Central memory CD8-positive, alpha-beta T cell (primary cell): ENCODE results near the gene DGKG.

Experiments
- ATAC-seq: fragments of 150-1000 bp; cut with Tn5 transposase; replicated peaks from 2 replicates; pipeline ENCODE4 v1.10.0; 2022; ENCODE audit warnings: mild to moderate bottlenecking, moderate FRiP score, moderate number of reproducible peaks; ENCODE audit not compliant: poor library complexity, severe bottlenecking; ENCODE audit errors: extremely low read depth
- DNase-seq, 2 donors: peaks; one replicate each; pipeline ENCODE4 v3.0.0; 2021; ENCODE audit warnings: low spot score in 2 of 2
- H3K27ac Mint-ChIP-seq: one replicate; pipeline ENCODE4 v1.8.0; 2022; ENCODE audit warnings: low read depth, mild to moderate bottlenecking, moderate library complexity, mixed read lengths
- H3K27me3 Mint-ChIP-seq: one replicate; pipeline ENCODE4 v1.8.0; 2022; ENCODE audit warnings: mixed read lengths
- H3K36me3 Mint-ChIP-seq: one replicate; pipeline ENCODE4 v1.8.0; 2022; ENCODE audit warnings: mild to moderate bottlenecking, moderate library complexity, mixed read lengths; ENCODE audit not compliant: insufficient read depth
- H3K4me1 Mint-ChIP-seq: one replicate; pipeline ENCODE4 v1.8.0; 2022; ENCODE audit warnings: mixed read lengths
- H3K4me3 Mint-ChIP-seq: one replicate; pipeline ENCODE4 v1.8.0; 2022; ENCODE audit warnings: mild to moderate bottlenecking, moderate library complexity, mixed read lengths
- H3K9me3 Mint-ChIP-seq: one replicate; pipeline ENCODE4 v1.8.0; 2022; ENCODE audit warnings: mixed read lengths

Gene DGKG

GRCh38 chr3:186138272-186138981, 223.6 kb downstream of the DGKG start:
- H3K36me3 Mint-ChIP-seq = no peaks in the 10 kb centered on the region
- peaks cover 73% of the 10 kb centered on the region for H3K27me3 Mint-ChIP-seq
- ATAC-seq = no peak
- H3K27ac Mint-ChIP-seq = no peak overlapping the region
- H3K4me3 Mint-ChIP-seq = no peak overlapping the region
- DNase-seq = no peak
- no peaks in the 10 kb centered on the region for H3K9me3 Mint-ChIP-seq
- H3K4me1 Mint-ChIP-seq = no peaks in the 10 kb centered on the region

- H3K9me3 Mint-ChIP-seq = no peaks in the 10 kb centered on the region
- peaks cover 68% of the 10 kb centered on the region for H3K27me3 Mint-ChIP-seq
- no peaks in the 10 kb centered on the region for H3K36me3 Mint-ChIP-seq
- no peak overlapping the region for H3K27ac Mint-ChIP-seq
- H3K4me3 Mint-ChIP-seq = no peak overlapping the region
- DNase-seq (no peak), ATAC-seq (no peak)
- H3K4me1 Mint-ChIP-seq = no peaks in the 10 kb centered on the region
These were observed 224.9 kb downstream of the DGKG start for GRCh38 chr3:186137051-186137685.

GRCh38 chr3:186133980-186134379, 228.1 kb downstream of the DGKG start:
- H3K27me3 Mint-ChIP-seq = peaks cover 70% of the 10 kb centered on the region

GRCh38 chr3:186132487-186132886, 229.5 kb downstream of the DGKG start:
- H3K4me3 Mint-ChIP-seq = no peak overlapping the region
- H3K9me3 Mint-ChIP-seq = no peaks in the 10 kb centered on the region

More at GRCh38 chr3:186133980-186134379, 228.1 kb downstream of the DGKG start:
- no peak for ATAC-seq
- Mint-ChIP-seq H3K36me3 (no peaks in the 10 kb centered on the region), H3K4me3 (no peak overlapping the region), H3K9me3 (no peaks in the 10 kb centered on the region), H3K4me1 (no peaks in the 10 kb centered on the region), H3K27ac (no peak overlapping the region)
- no peak for DNase-seq

GRCh38 chr3:186129206-186129605, 232.8 kb downstream of the DGKG start:
- H3K36me3 Mint-ChIP-seq = no peaks in the 10 kb centered on the region
- no peaks in the 10 kb centered on the region for H3K4me1 Mint-ChIP-seq
- H3K27me3 Mint-ChIP-seq = peaks cover 41% of the 10 kb centered on the region
- H3K27ac Mint-ChIP-seq = no peak overlapping the region
- ATAC-seq (no peak), DNase-seq (no peak)
- no peaks in the 10 kb centered on the region for H3K9me3 Mint-ChIP-seq
- H3K4me3 Mint-ChIP-seq = no peak overlapping the region

More at GRCh38 chr3:186132487-186132886, 229.5 kb downstream of the DGKG start:
- H3K27me3 Mint-ChIP-seq = peaks cover 66% of the 10 kb centered on the region
- ATAC-seq = peak; percentile 10
- H3K27ac Mint-ChIP-seq = no peak overlapping the region
- DNase-seq = no peak
- no peaks in the 10 kb centered on the region for H3K4me1 Mint-ChIP-seq
- H3K36me3 Mint-ChIP-seq = no peaks in the 10 kb centered on the region

GRCh38 chr3:186128158-186128557, 233.9 kb downstream of the DGKG start:
- DNase-seq (no peak), ATAC-seq (no peak)
- Mint-ChIP-seq H3K36me3 (no peaks in the 10 kb centered on the region), H3K27ac (no peak overlapping the region), H3K9me3 (no peaks in the 10 kb centered on the region), H3K27me3 (peaks cover 35% of the 10 kb centered on the region), H3K4me1 (no peaks in the 10 kb centered on the region), H3K4me3 (no peak overlapping the region)

GRCh38 chr3:186127463-186127862, 234.6 kb downstream of the DGKG start:
- no peak for ATAC-seq
- H3K4me3 Mint-ChIP-seq = no peak overlapping the region
- H3K27me3 Mint-ChIP-seq = peaks cover 39% of the 10 kb centered on the region
- no peaks in the 10 kb centered on the region for H3K36me3 Mint-ChIP-seq
- H3K9me3 Mint-ChIP-seq = no peaks in the 10 kb centered on the region
- H3K4me1 Mint-ChIP-seq = no peaks in the 10 kb centered on the region
- H3K27ac Mint-ChIP-seq = no peak overlapping the region
- DNase-seq = no peak

GRCh38 chr3:186125118-186125517, 236.9 kb downstream of the DGKG start:
- Mint-ChIP-seq H3K36me3 (no peaks in the 10 kb centered on the region), H3K27me3 (peaks cover 35% of the 10 kb centered on the region), H3K4me1 (no peaks in the 10 kb centered on the region), H3K9me3 (no peaks in the 10 kb centered on the region), H3K27ac (no peak overlapping the region), H3K4me3 (no peak overlapping the region)
- DNase-seq (no peak), ATAC-seq (no peak)

- no peaks in the 10 kb centered on the region for H3K36me3 Mint-ChIP-seq
- no peak for ATAC-seq
- no peak overlapping the region for H3K27ac Mint-ChIP-seq
- no peak overlapping the region for H3K4me3 Mint-ChIP-seq
- peaks cover 36% of the 10 kb centered on the region for H3K27me3 Mint-ChIP-seq
- H3K9me3 Mint-ChIP-seq = no peaks in the 10 kb centered on the region
- H3K4me1 Mint-ChIP-seq = no peaks in the 10 kb centered on the region
- DNase-seq = no peak
These were observed 237.4 kb downstream of the DGKG start for GRCh38 chr3:186124592-186124991.

- Mint-ChIP-seq H3K4me1 (no peaks in the 10 kb centered on the region), H3K9me3 (no peaks in the 10 kb centered on the region), H3K27me3 (peaks cover 52% of the 10 kb centered on the region), H3K27ac (no peak overlapping the region), H3K36me3 (no peaks in the 10 kb centered on the region), H3K4me3 (no peak overlapping the region)
- ATAC-seq (no peak), DNase-seq (no peak)
These were observed 239.0 kb downstream of the DGKG start for GRCh38 chr3:186123012-186123411.

GRCh38 chr3:186121968-186122367, 240.1 kb downstream of the DGKG start:
- no peaks in the 10 kb centered on the region for H3K4me1 Mint-ChIP-seq
- H3K36me3 Mint-ChIP-seq = no peaks in the 10 kb centered on the region
- no peaks in the 10 kb centered on the region for H3K9me3 Mint-ChIP-seq
- no peak overlapping the region for H3K4me3 Mint-ChIP-seq
- DNase-seq = no peak
- peaks cover 62% of the 10 kb centered on the region for H3K27me3 Mint-ChIP-seq
- ATAC-seq = no peak
- no peak overlapping the region for H3K27ac Mint-ChIP-seq

- ATAC-seq (no peak), DNase-seq (no peak)
- H3K4me1 Mint-ChIP-seq = no peaks in the 10 kb centered on the region
- H3K27ac Mint-ChIP-seq = no peak overlapping the region
- peaks cover 69% of the 10 kb centered on the region for H3K27me3 Mint-ChIP-seq
- no peaks in the 10 kb centered on the region for H3K9me3 Mint-ChIP-seq
- no peaks in the 10 kb centered on the region for H3K36me3 Mint-ChIP-seq
- no peak overlapping the region for H3K4me3 Mint-ChIP-seq
These were observed 240.8 kb downstream of the DGKG start for GRCh38 chr3:186121278-186121677.

- no peak overlapping the region for H3K4me3 Mint-ChIP-seq
- H3K27me3 Mint-ChIP-seq = peaks cover 87% of the 10 kb centered on the region
- H3K9me3 Mint-ChIP-seq = no peaks in the 10 kb centered on the region
- ATAC-seq (no peak), DNase-seq (no peak)
- no peaks in the 10 kb centered on the region for H3K4me1 Mint-ChIP-seq
- no peak overlapping the region for H3K27ac Mint-ChIP-seq
- no peaks in the 10 kb centered on the region for H3K36me3 Mint-ChIP-seq
These were observed 242.5 kb downstream of the DGKG start for GRCh38 chr3:186119499-186119898.
